Measurements from ENCODE around the gene EEF1B2. TPM values are rescaled to one million over a fixed set of nuclear protein-coding genes. Genes with fewer than 3 reads are reported as not detected.

Gene EEF1B2
- total RNA-seq, 1 experiment from 2014 or later: 523 TPM

- Histone ChIP-seq H3K27ac (ENCODE audit: low read length) (no peak overlapping the region), H3K4me3 (ENCODE audit: low read depth in 2 of 2, low read length in 2 of 2) (no peak overlapping the region), H3K36me3 (ENCODE audit: control insufficient read depth, insufficient read depth, low read length) (no peaks in the 10 kb centered on the region), H3K4me1 (ENCODE audit: control insufficient read depth, insufficient read depth, low read length) (no peaks in the 10 kb centered on the region), H3K9me3 (ENCODE audit: control insufficient read depth, insufficient read depth, low read depth, low read length) (no peaks in the 10 kb centered on the region), H3K27me3 (ENCODE audit: control insufficient read depth, insufficient read depth, low read length) (no peaks in the 10 kb centered on the region)
- intact Hi-C loops (cut with micrococcal nuclease; ENCODE audit: unreplicated experiment): no loop called here
- ChIA-PET CTCF (no interaction called here), POLR2A (no interaction called here)
- in situ Hi-C loops (cut with HindIII; ENCODE audit: low pct_unique_long_range_greater_than_20kb, low sequenced_read_pairs): no loop called here
- TF ChIP-seq REST (IDR thresholded peaks at IDR 0.05; ENCODE audit: insufficient read depth in 1 of 2, low read depth in 2 of 2, low read length in 1 of 2) (no peak), SIN3A (IDR thresholded peaks at IDR 0.05; ENCODE audit: borderline replicate concordance, insufficient read depth, low read depth, low read length) (no peak), POLR2AphosphoS5 (IDR thresholded peaks at IDR 0.05; ENCODE audit: low read depth, low read length) (no peak), CTCF (IDR thresholded peaks at IDR 0.05) (no peak), TCF7L2 (IDR thresholded peaks at IDR 0.05; ENCODE audit: low read depth, low read length) (no peak)
- DNase-seq (ENCODE audit: low read depth, low spot score) (no peak), ATAC-seq (no peak)
- BruUV-seq (replicated peaks): no TSS peak
Measured at GRCh38 chr2:206201075-206201848, 41.6 kb downstream of the EEF1B2 start.

DNA sequence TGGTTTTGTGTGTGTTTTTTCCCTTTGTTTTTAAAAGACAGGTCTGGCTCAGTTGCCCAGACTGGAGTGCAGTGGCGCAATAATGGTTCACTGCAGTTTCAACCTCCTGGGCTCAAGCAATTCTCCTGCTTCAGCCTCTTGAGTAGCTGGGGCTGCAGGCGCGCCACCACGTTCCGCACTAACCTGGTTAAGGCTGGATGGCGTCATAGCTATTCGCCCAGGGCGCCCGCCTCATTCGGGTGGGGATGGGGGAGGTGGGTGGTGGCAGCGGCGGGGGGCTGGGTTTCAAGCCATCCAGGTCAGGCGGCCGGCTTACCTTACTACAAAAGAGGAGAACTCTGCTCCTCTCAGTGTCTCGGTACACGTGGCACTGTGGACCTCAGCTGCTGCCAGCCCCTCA is 42.8 kb downstream of the EEF1B2 start:
- BruUV-seq (replicated peaks): no TSS peak
- Histone ChIP-seq H3K27ac (ENCODE audit: low read length) (no peak overlapping the region), H3K4me3 (ENCODE audit: low read depth in 2 of 2, low read length in 2 of 2) (no peak overlapping the region), H3K4me1 (ENCODE audit: control insufficient read depth, insufficient read depth, low read length) (no peaks in the 10 kb centered on the region), H3K27me3 (ENCODE audit: control insufficient read depth, insufficient read depth, low read length) (no peaks in the 10 kb centered on the region), H3K36me3 (ENCODE audit: control insufficient read depth, insufficient read depth, low read length) (no peaks in the 10 kb centered on the region), H3K9me3 (ENCODE audit: control insufficient read depth, insufficient read depth, low read depth, low read length) (no peaks in the 10 kb centered on the region)
- POLR2A ChIA-PET: no interaction called here
- in situ Hi-C loops (cut with HindIII; ENCODE audit: low pct_unique_long_range_greater_than_20kb, low sequenced_read_pairs) (no loop called here), intact Hi-C loops (cut with micrococcal nuclease; ENCODE audit: unreplicated experiment) (no loop called here)
- ATAC-seq (no peak), DNase-seq (ENCODE audit: low read depth, low spot score) (no peak)
- CTCF ChIA-PET: interaction anchor here (0.7 kb wide), 1 partner anchor 108 kb away, joined by 6 read pairs; no protein-coding TSS in a partner anchor
- TF ChIP-seq REST (IDR thresholded peaks at IDR 0.05; ENCODE audit: insufficient read depth in 1 of 2, low read depth in 2 of 2, low read length in 1 of 2) (no peak), TCF7L2 (IDR thresholded peaks at IDR 0.05; ENCODE audit: low read depth, low read length) (no peak), CTCF (IDR thresholded peaks at IDR 0.05) (no peak), SIN3A (IDR thresholded peaks at IDR 0.05; ENCODE audit: borderline replicate concordance, insufficient read depth, low read depth, low read length) (no peak), POLR2AphosphoS5 (IDR thresholded peaks at IDR 0.05; ENCODE audit: low read depth, low read length) (no peak)

Measured in Panc1 (cell line).